DND-41 (cell line): Measurements from ENCODE around the gene PRKAR1A.
"Not testable (repeated sequence)": the region's sequence is repeated elsewhere in the genome, so short reads cannot be mapped to it uniquely, and the experiment has no call there.

Experiments used
- CTCF ChIP-seq: IDR thresholded peaks from 2 replicates; pipeline ENCODE4 v1.5.1; 2012; ENCODE audit warnings: borderline replicate concordance, low read length, moderate library complexity, mild to moderate bottlenecking; ENCODE audit not compliant: poor library complexity, severe bottlenecking; ENCODE audit errors: extremely low read depth
- EZH2 ChIP-seq: IDR thresholded peaks from 3 replicates; pipeline ENCODE4 v1.6.1; 2012; ENCODE audit warnings: borderline replicate concordance, low read depth, mild to moderate bottlenecking, moderate library complexity, low read length, inconsistent platforms; ENCODE audit not compliant: severe bottlenecking

DNA sequence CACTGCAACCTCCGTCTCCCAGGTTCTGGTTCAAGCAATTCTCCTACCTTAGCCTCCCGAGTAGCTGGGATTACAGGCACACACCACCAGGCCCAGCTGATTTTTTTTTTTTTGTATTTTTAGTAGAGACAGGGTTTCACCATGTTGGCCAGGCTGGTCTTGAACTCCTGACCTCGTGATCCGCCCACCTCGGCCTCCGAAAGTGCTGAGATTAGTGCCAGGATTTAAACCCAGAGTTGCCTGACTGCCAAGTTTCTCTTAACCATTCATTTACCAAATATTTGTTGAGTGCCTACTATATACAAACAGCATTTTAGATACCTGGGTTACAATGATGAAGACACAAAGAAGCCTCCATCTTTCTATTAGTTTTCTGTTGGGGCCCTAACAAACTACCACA, 70.6 kb downstream of the PRKAR1A start:
- not testable (repeated sequence) for TF ChIP-seq CTCF, EZH2
